ENCODE data around the gene EMSY.

Gene EMSY

GRCh38 chr11:76558891-76559290, 114.1 kb downstream of the EMSY start:
- TF ChIP-seq ZFX (IDR thresholded peaks at IDR 0.05) (no peak), CTCF (conservative IDR thresholded peaks at IDR 0.05) (no peak)
- no peak overlapping the region for H3K27ac ChIP-seq

GRCh38 chr11:76559346-76559745, 114.5 kb downstream of the EMSY start:
- H3K27ac ChIP-seq, result no peak overlapping the region
- no peak for TF ChIP-seq ZFX (IDR thresholded peaks at IDR 0.05)
- no peak for TF ChIP-seq CTCF (conservative IDR thresholded peaks at IDR 0.05)

GRCh38 chr11:76560219-76560618, 115.4 kb downstream of the EMSY start:
- H3K27ac ChIP-seq, result no peak overlapping the region
- TF ChIP-seq CTCF (conservative IDR thresholded peaks at IDR 0.05), result no peak

- TF ChIP-seq ZFX (IDR thresholded peaks at IDR 0.05) (no peak), CTCF (conservative IDR thresholded peaks at IDR 0.05) (no peak)
- H3K27ac ChIP-seq, result no peak overlapping the region
These were observed 116.4 kb downstream of the EMSY start for GRCh38 chr11:76561245-76561644.

GRCh38 chr11:76562541-76562940, 117.7 kb downstream of the EMSY start:
- H3K27ac ChIP-seq, result no peak overlapping the region
- TF ChIP-seq CTCF (conservative IDR thresholded peaks at IDR 0.05), result no peak
- no peak for TF ChIP-seq ZFX (IDR thresholded peaks at IDR 0.05)

- no peak overlapping the region for H3K27ac ChIP-seq
- TF ChIP-seq CTCF (conservative IDR thresholded peaks at IDR 0.05), result no peak
- no peak for TF ChIP-seq ZFX (IDR thresholded peaks at IDR 0.05)
These were observed 119.5 kb downstream of the EMSY start for GRCh38 chr11:76564364-76564763.

- no peak overlapping the region for H3K27ac ChIP-seq
- TF ChIP-seq CTCF (conservative IDR thresholded peaks at IDR 0.05) (no peak), ZFX (IDR thresholded peaks at IDR 0.05) (no peak)
These were observed 122.0 kb downstream of the EMSY start for GRCh38 chr11:76566811-76567210.
